WTC11 (cell line): Measurements from ENCODE around the gene ITGB4.

Experiments
- CREB1 ChIP-seq: sonication (generic); formaldehyde crosslinking; IDR thresholded peaks from 2 replicates; pipeline ENCODE4 v1.8.0; 2023; ENCODE audit warnings: mild to moderate bottlenecking, missing genetic modification reagents
- EMX1 ChIP-seq: fragments of 250-450 bp; sonication (Bioruptor Pico); IDR thresholded peaks from 2 replicates; pipeline ENCODE4 v1.8.0; 2021; ENCODE audit warnings: mild to moderate bottlenecking
- ESRRA ChIP-seq: sonication (generic); formaldehyde crosslinking; IDR thresholded peaks from 2 replicates; pipeline ENCODE4 v1.8.1; 2022; ENCODE audit warnings: mild to moderate bottlenecking, missing genetic modification reagents, borderline replicate concordance
- FOXP1 ChIP-seq: sonication (generic); formaldehyde crosslinking; IDR thresholded peaks from 2 replicates; pipeline ENCODE4 v1.8.0; 2022; ENCODE audit warnings: missing genetic modification reagents, mild to moderate bottlenecking, moderate library complexity, borderline replicate concordance
- NR2C2 ChIP-seq: sonication (generic); formaldehyde crosslinking; IDR thresholded peaks from 2 replicates; pipeline ENCODE4 v1.8.0; 2022; ENCODE audit warnings: mild to moderate bottlenecking, missing genetic modification reagents
- NR3C1 ChIP-seq: sonication (generic); formaldehyde crosslinking; conservative IDR thresholded peaks from 2 replicates; pipeline ENCODE4 v1.8.1; 2023; ENCODE audit warnings: low read depth, mild to moderate bottlenecking, missing genetic modification reagents
- SP1 ChIP-seq: sonication (generic); formaldehyde crosslinking; conservative IDR thresholded peaks from 2 replicates; pipeline ENCODE4 v1.8.1; 2022; ENCODE audit warnings: missing genetic modification reagents
- TF ChIP-seq, protein P1 (sequence below): fragments of 200-600 bp; IDR thresholded peaks from 2 replicates; pipeline ENCODE4 v1.8.0; 2022; ENCODE audit warnings: antibody characterized with exemption
- TF ChIP-seq, protein P2 (sequence below): sonication (generic); formaldehyde crosslinking; IDR thresholded peaks from 2 replicates; pipeline ENCODE4 v1.8.1; 2023; ENCODE audit warnings: mild to moderate bottlenecking, missing genetic modification reagents, borderline replicate concordance
- TF ChIP-seq, protein P3 (sequence below): sonication (generic); formaldehyde crosslinking; IDR thresholded peaks from 2 replicates; pipeline ENCODE4 v1.8.0; 2022; ENCODE audit warnings: mild to moderate bottlenecking, missing genetic modification reagents

DNA sequence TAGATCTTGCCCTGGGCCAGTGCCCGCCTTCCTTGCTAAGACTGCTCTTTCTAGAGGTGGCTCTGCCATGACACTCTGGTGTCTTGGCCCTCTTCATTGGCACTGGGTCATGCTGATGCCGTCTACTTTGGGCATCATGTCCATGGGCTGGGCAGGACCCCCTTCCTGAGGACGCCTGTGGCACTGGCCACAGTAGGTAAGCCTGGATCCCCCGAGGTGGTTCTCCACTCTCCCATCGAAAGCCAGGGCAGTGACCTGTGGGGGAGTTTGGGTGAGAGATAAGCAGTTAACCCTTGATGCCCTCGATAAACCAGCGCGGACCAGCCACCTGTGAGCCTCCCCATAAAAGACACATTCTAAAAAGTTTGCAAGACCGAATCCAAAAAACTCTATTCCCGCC, 20.0 kb upstream of the ITGB4 start:
- TF ChIP-seq, protein P1, sequence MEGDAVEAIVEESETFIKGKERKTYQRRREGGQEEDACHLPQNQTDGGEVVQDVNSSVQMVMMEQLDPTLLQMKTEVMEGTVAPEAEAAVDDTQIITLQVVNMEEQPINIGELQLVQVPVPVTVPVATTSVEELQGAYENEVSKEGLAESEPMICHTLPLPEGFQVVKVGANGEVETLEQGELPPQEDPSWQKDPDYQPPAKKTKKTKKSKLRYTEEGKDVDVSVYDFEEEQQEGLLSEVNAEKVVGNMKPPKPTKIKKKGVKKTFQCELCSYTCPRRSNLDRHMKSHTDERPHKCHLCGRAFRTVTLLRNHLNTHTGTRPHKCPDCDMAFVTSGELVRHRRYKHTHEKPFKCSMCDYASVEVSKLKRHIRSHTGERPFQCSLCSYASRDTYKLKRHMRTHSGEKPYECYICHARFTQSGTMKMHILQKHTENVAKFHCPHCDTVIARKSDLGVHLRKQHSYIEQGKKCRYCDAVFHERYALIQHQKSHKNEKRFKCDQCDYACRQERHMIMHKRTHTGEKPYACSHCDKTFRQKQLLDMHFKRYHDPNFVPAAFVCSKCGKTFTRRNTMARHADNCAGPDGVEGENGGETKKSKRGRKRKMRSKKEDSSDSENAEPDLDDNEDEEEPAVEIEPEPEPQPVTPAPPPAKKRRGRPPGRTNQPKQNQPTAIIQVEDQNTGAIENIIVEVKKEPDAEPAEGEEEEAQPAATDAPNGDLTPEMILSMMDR: no peak
- TF ChIP-seq, protein P2, sequence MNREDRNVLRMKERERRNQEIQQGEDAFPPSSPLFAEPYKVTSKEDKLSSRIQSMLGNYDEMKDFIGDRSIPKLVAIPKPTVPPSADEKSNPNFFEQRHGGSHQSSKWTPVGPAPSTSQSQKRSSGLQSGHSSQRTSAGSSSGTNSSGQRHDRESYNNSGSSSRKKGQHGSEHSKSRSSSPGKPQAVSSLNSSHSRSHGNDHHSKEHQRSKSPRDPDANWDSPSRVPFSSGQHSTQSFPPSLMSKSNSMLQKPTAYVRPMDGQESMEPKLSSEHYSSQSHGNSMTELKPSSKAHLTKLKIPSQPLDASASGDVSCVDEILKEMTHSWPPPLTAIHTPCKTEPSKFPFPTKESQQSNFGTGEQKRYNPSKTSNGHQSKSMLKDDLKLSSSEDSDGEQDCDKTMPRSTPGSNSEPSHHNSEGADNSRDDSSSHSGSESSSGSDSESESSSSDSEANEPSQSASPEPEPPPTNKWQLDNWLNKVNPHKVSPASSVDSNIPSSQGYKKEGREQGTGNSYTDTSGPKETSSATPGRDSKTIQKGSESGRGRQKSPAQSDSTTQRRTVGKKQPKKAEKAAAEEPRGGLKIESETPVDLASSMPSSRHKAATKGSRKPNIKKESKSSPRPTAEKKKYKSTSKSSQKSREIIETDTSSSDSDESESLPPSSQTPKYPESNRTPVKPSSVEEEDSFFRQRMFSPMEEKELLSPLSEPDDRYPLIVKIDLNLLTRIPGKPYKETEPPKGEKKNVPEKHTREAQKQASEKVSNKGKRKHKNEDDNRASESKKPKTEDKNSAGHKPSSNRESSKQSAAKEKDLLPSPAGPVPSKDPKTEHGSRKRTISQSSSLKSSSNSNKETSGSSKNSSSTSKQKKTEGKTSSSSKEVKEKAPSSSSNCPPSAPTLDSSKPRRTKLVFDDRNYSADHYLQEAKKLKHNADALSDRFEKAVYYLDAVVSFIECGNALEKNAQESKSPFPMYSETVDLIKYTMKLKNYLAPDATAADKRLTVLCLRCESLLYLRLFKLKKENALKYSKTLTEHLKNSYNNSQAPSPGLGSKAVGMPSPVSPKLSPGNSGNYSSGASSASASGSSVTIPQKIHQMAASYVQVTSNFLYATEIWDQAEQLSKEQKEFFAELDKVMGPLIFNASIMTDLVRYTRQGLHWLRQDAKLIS: no peak
- no peak for TF ChIP-seq ESRRA (CRISPR knock-in tag)
- TF ChIP-seq SP1 (CRISPR knock-in tag): no peak
- no peak for TF ChIP-seq NR2C2 (CRISPR knock-in tag)
- TF ChIP-seq, protein P3, sequence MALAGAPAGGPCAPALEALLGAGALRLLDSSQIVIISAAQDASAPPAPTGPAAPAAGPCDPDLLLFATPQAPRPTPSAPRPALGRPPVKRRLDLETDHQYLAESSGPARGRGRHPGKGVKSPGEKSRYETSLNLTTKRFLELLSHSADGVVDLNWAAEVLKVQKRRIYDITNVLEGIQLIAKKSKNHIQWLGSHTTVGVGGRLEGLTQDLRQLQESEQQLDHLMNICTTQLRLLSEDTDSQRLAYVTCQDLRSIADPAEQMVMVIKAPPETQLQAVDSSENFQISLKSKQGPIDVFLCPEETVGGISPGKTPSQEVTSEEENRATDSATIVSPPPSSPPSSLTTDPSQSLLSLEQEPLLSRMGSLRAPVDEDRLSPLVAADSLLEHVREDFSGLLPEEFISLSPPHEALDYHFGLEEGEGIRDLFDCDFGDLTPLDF (CRISPR knock-in tag): no peak
- TF ChIP-seq EMX1 (CRISPR knock-in tag): no peak
- TF ChIP-seq FOXP1 (CRISPR knock-in tag): no peak
- TF ChIP-seq CREB1 (CRISPR knock-in tag): no peak
- TF ChIP-seq NR3C1 (CRISPR knock-in tag): no peak
